Central memory CD8-positive, alpha-beta T cell (primary cell): Measurements from ENCODE around the gene KCNT1.

Source experiments
- ATAC-seq: fragments of 150-1000 bp; cut with Tn5 transposase; replicated peaks from 2 replicates; pipeline ENCODE4 v1.10.0; 2022; ENCODE audit warnings: mild to moderate bottlenecking, moderate FRiP score, moderate number of reproducible peaks; ENCODE audit not compliant: poor library complexity, severe bottlenecking; ENCODE audit errors: extremely low read depth
- DNase-seq, 2 donors: peaks; one replicate each; pipeline ENCODE4 v3.0.0; 2021; ENCODE audit warnings: low spot score in 2 of 2
- H3K27ac Mint-ChIP-seq: one replicate; pipeline ENCODE4 v1.8.0; 2022; ENCODE audit warnings: low read depth, mild to moderate bottlenecking, moderate library complexity, mixed read lengths
- H3K27me3 Mint-ChIP-seq: one replicate; pipeline ENCODE4 v1.8.0; 2022; ENCODE audit warnings: mixed read lengths
- H3K36me3 Mint-ChIP-seq: one replicate; pipeline ENCODE4 v1.8.0; 2022; ENCODE audit warnings: mild to moderate bottlenecking, moderate library complexity, mixed read lengths; ENCODE audit not compliant: insufficient read depth
- H3K4me1 Mint-ChIP-seq: one replicate; pipeline ENCODE4 v1.8.0; 2022; ENCODE audit warnings: mixed read lengths
- H3K4me3 Mint-ChIP-seq: one replicate; pipeline ENCODE4 v1.8.0; 2022; ENCODE audit warnings: mild to moderate bottlenecking, moderate library complexity, mixed read lengths
- H3K9me3 Mint-ChIP-seq: one replicate; pipeline ENCODE4 v1.8.0; 2022; ENCODE audit warnings: mixed read lengths

KCNT1 gene

GRCh38 chr9:135695642-135696041 lies 6.3 kb upstream of the KCNT1 start:
- Mint-ChIP-seq H3K36me3 (no peaks in the 10 kb centered on the region), H3K27me3 (peaks cover 14% of the 10 kb centered on the region), H3K4me1 (no peaks in the 10 kb centered on the region), H3K9me3 (no peaks in the 10 kb centered on the region), H3K4me3 (no peak overlapping the region), H3K27ac (no peak overlapping the region)
- ATAC-seq (no peak), DNase-seq (no peak)

GRCh38 chr9:135696446-135696845 lies 5.5 kb upstream of the KCNT1 start:
- no peaks in the 10 kb centered on the region for H3K9me3 Mint-ChIP-seq
- no peak overlapping the region for H3K27ac Mint-ChIP-seq
- ATAC-seq (no peak), DNase-seq (no peak)
- peaks cover 14% of the 10 kb centered on the region for H3K27me3 Mint-ChIP-seq
- no peaks in the 10 kb centered on the region for H3K4me1 Mint-ChIP-seq
- H3K36me3 Mint-ChIP-seq, result no peaks in the 10 kb centered on the region
- H3K4me3 Mint-ChIP-seq, result no peak overlapping the region

- H3K4me3 Mint-ChIP-seq, result no peak overlapping the region
- no peaks in the 10 kb centered on the region for H3K4me1 Mint-ChIP-seq
- ATAC-seq, result no peak
- no peaks in the 10 kb centered on the region for H3K9me3 Mint-ChIP-seq
- DNase-seq, result no peak
- H3K27ac Mint-ChIP-seq, result no peak overlapping the region
- peaks cover 14% of the 10 kb centered on the region for H3K27me3 Mint-ChIP-seq
- H3K36me3 Mint-ChIP-seq, result no peaks in the 10 kb centered on the region
These were observed 4.8 kb upstream of the KCNT1 start for GRCh38 chr9:135697226-135697625.

- DNase-seq, result no peak
- H3K36me3 Mint-ChIP-seq, result no peaks in the 10 kb centered on the region
- no peak for ATAC-seq
- H3K4me3 Mint-ChIP-seq, result no peak overlapping the region
- H3K27ac Mint-ChIP-seq, result no peak overlapping the region
- no peaks in the 10 kb centered on the region for H3K4me1 Mint-ChIP-seq
- peaks cover 13% of the 10 kb centered on the region for H3K27me3 Mint-ChIP-seq
- H3K9me3 Mint-ChIP-seq, result no peaks in the 10 kb centered on the region
These were observed 3.7 kb upstream of the KCNT1 start for GRCh38 chr9:135698236-135698635.

- Mint-ChIP-seq H3K27me3 (peaks cover 13% of the 10 kb centered on the region), H3K9me3 (no peaks in the 10 kb centered on the region), H3K27ac (no peak overlapping the region), H3K4me3 (no peak overlapping the region), H3K36me3 (no peaks in the 10 kb centered on the region), H3K4me1 (no peaks in the 10 kb centered on the region)
- ATAC-seq (no peak), DNase-seq (no peak)
These were observed 3.2 kb upstream of the KCNT1 start for GRCh38 chr9:135698767-135699166.

- no peak for DNase-seq
- H3K27me3 Mint-ChIP-seq, result peaks cover 10% of the 10 kb centered on the region
- H3K27ac Mint-ChIP-seq, result no peak within 1 kb of the TSS
- no peak for ATAC-seq
- H3K36me3 Mint-ChIP-seq, result no peaks in the 10 kb centered on the region
- H3K4me3 Mint-ChIP-seq, result no peak within 1 kb of the TSS
- H3K4me1 Mint-ChIP-seq, result no peaks in the 10 kb centered on the region
- no peaks in the 10 kb centered on the region for H3K9me3 Mint-ChIP-seq
These were observed 2.5 kb upstream of the KCNT1 start, which contains the start of gene SOHLH1 for GRCh38 chr9:135699440-135699839. Gene SOHLH1, minus strand, starts transcription at chr9:135699481. Its CDS starts 14 bp downstream, at chr9:135699467.

- peaks cover 19% of the 10 kb centered on the region for H3K27me3 Mint-ChIP-seq
- H3K4me1 Mint-ChIP-seq, result no peaks in the 10 kb centered on the region
- DNase-seq (no peak), ATAC-seq (no peak)
- no peak overlapping the region for H3K4me3 Mint-ChIP-seq
- no peak overlapping the region for H3K27ac Mint-ChIP-seq
- no peaks in the 10 kb centered on the region for H3K9me3 Mint-ChIP-seq
- H3K36me3 Mint-ChIP-seq, result no peaks in the 10 kb centered on the region
These were observed 1.5 kb upstream of the KCNT1 start for GRCh38 chr9:135700525-135700924.

GRCh38 chr9:135701067-135701958 lies 672 bp upstream of the KCNT1 start:
- ATAC-seq, result peak; percentile 56
- H3K36me3 Mint-ChIP-seq, result no peaks in the 10 kb centered on the region
- no peak for DNase-seq
- H3K4me1 Mint-ChIP-seq, result no peaks in the 10 kb centered on the region
- no peaks in the 10 kb centered on the region for H3K9me3 Mint-ChIP-seq
- no peak overlapping the region for H3K27ac Mint-ChIP-seq
- H3K27me3 Mint-ChIP-seq, result peaks cover 19% of the 10 kb centered on the region
- no peak overlapping the region for H3K4me3 Mint-ChIP-seq

GRCh38 chr9:135703726-135704125 lies 1.7 kb downstream of the KCNT1 start:
- ATAC-seq, result no peak
- Mint-ChIP-seq H3K4me3 (no peak overlapping the region), H3K9me3 (no peaks in the 10 kb centered on the region), H3K36me3 (no peaks in the 10 kb centered on the region), H3K27ac (no peak overlapping the region), H3K4me1 (no peaks in the 10 kb centered on the region), H3K27me3 (peaks cover 19% of the 10 kb centered on the region)
- DNase-seq, result no peak

- H3K27ac Mint-ChIP-seq, result no peak overlapping the region
- no peaks in the 10 kb centered on the region for H3K9me3 Mint-ChIP-seq
- no peak overlapping the region for H3K4me3 Mint-ChIP-seq
- ATAC-seq, result no peak
- H3K4me1 Mint-ChIP-seq, result no peaks in the 10 kb centered on the region
- no peaks in the 10 kb centered on the region for H3K36me3 Mint-ChIP-seq
- peaks cover 19% of the 10 kb centered on the region for H3K27me3 Mint-ChIP-seq
- DNase-seq, result no peak
These were observed 2.5 kb downstream of the KCNT1 start for GRCh38 chr9:135704483-135704882.

GRCh38 chr9:135705376-135705775 lies 3.4 kb downstream of the KCNT1 start:
- Mint-ChIP-seq H3K27ac (no peak overlapping the region), H3K27me3 (peaks cover 28% of the 10 kb centered on the region), H3K36me3 (no peaks in the 10 kb centered on the region), H3K4me3 (no peak overlapping the region), H3K9me3 (no peaks in the 10 kb centered on the region), H3K4me1 (no peaks in the 10 kb centered on the region)
- DNase-seq (no peak), ATAC-seq (no peak)

GRCh38 chr9:135706288-135706687 lies 4.3 kb downstream of the KCNT1 start:
- H3K4me1 Mint-ChIP-seq, result no peaks in the 10 kb centered on the region
- no peak for DNase-seq
- H3K9me3 Mint-ChIP-seq, result no peaks in the 10 kb centered on the region
- no peak overlapping the region for H3K4me3 Mint-ChIP-seq
- no peak for ATAC-seq
- no peak overlapping the region for H3K27ac Mint-ChIP-seq
- no peaks in the 10 kb centered on the region for H3K36me3 Mint-ChIP-seq
- H3K27me3 Mint-ChIP-seq, result peaks cover 31% of the 10 kb centered on the region
